ENCODE measurements around the gene RABGAP1L.
"Not testable (repeated sequence)": the region's sequence is repeated elsewhere in the genome, so short reads cannot be mapped to it uniquely, and the experiment has no call there.

The RABGAP1L gene

DNA sequence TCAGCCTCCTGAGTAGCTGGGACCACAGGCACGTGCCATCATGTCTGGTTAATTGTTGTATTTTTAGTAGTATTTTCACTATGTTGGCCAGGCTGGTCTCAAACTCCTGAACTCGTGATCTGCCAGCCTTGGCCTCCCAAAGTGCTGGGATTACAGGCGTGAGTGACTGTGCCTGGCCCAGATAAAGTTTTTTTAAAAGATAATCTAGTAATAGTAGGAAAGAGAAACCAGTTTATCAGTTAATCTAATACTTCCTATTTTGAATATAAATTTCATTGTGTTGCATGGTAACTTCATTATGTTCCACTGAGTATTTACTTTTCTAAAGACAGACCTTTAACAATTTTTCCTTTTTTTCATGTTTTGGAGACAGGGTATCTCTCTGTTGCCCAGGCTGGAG is 10.0 kb downstream of the RABGAP1L start:
- Histone ChIP-seq H3K4me2 (ENCODE audit: low read length) (peak overlapping the region; percentile 51), H3K27me3 (ENCODE audit: low read depth, low read length) (no peaks in the 10 kb centered on the region), H3K4me3 (ENCODE audit: low read length) (peak overlapping the region; percentile 15; the same call in 1 of the 2 replicates), H3K9me3 (ENCODE audit: insufficient read depth, low read length) (no peaks in the 10 kb centered on the region), H3K9ac (ENCODE audit: low read length) (no peak overlapping the region), H3K4me1 (ENCODE audit: low read length) (peaks cover 83% of the 10 kb centered on the region), H3K27ac (ENCODE audit: low read length) (no peak overlapping the region), H4K20me1 (ENCODE audit: insufficient read depth, low read length) (0 out of 2 replicates have a peak, but pooled peaks cover 8% of the 10 kb centered on the region), H3K36me3 (replicated peaks; ENCODE audit: low read depth, low read length) (peaks cover 4% of the 10 kb centered on the region), H2AFZ (ENCODE audit: low read depth, low read length) (no peak overlapping the region), H3K79me2 (ENCODE audit: low read length) (peaks cover 96% of the 10 kb centered on the region)
- TF ChIP-seq, protein P1, sequence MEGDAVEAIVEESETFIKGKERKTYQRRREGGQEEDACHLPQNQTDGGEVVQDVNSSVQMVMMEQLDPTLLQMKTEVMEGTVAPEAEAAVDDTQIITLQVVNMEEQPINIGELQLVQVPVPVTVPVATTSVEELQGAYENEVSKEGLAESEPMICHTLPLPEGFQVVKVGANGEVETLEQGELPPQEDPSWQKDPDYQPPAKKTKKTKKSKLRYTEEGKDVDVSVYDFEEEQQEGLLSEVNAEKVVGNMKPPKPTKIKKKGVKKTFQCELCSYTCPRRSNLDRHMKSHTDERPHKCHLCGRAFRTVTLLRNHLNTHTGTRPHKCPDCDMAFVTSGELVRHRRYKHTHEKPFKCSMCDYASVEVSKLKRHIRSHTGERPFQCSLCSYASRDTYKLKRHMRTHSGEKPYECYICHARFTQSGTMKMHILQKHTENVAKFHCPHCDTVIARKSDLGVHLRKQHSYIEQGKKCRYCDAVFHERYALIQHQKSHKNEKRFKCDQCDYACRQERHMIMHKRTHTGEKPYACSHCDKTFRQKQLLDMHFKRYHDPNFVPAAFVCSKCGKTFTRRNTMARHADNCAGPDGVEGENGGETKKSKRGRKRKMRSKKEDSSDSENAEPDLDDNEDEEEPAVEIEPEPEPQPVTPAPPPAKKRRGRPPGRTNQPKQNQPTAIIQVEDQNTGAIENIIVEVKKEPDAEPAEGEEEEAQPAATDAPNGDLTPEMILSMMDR (IDR thresholded peaks at IDR 0.05; ENCODE audit: low read depth, low read length), result no peak
- no peak for TF ChIP-seq EZH2phosphoT487 (IDR thresholded peaks at IDR 0.05; ENCODE audit: low read depth)

DNA sequence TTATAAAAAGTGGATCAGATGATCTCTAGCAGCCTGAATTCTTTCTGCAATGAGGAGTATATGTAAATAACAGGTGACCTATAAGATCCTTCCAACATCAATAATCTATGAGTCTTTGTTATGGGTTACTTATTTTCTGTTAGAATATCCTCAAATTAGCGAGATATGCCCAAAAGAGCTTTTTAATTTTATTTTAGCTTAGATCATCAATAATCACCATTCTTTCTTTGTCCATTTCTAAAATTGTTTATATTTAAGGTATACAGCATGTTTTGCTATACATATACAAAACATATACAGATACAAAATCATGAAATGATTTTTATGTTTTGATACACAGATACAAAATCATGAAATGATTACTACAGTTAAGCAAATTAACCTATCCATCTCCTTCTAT is 11.8 kb downstream of the RABGAP1L start:
- Histone ChIP-seq H4K20me1 (ENCODE audit: insufficient read depth, low read length) (0 out of 2 replicates have a peak, but pooled peaks cover 8% of the 10 kb centered on the region), H3K4me3 (ENCODE audit: low read length) (no peak overlapping the region), H3K36me3 (replicated peaks; ENCODE audit: low read depth, low read length) (peaks cover 19% of the 10 kb centered on the region), H3K4me2 (ENCODE audit: low read length) (peak overlapping the region; percentile 51; the same call in 1 of the 2 replicates), H2AFZ (ENCODE audit: low read depth, low read length) (no peak overlapping the region), H3K4me1 (ENCODE audit: low read length) (peaks cover 78% of the 10 kb centered on the region), H3K79me2 (ENCODE audit: low read length) (peaks cover 95% of the 10 kb centered on the region), H3K27ac (ENCODE audit: low read length) (no peak overlapping the region), H3K9me3 (ENCODE audit: insufficient read depth, low read length) (peaks cover 6% of the 10 kb centered on the region; the same call in 1 of the 2 replicates), H3K9ac (ENCODE audit: low read length) (no peak overlapping the region), H3K27me3 (ENCODE audit: low read depth, low read length) (no peaks in the 10 kb centered on the region)
- TF ChIP-seq, protein P1 (IDR thresholded peaks at IDR 0.05; ENCODE audit: low read depth, low read length), result no peak
- TF ChIP-seq EZH2phosphoT487 (IDR thresholded peaks at IDR 0.05; ENCODE audit: low read depth), result no peak

DNA sequence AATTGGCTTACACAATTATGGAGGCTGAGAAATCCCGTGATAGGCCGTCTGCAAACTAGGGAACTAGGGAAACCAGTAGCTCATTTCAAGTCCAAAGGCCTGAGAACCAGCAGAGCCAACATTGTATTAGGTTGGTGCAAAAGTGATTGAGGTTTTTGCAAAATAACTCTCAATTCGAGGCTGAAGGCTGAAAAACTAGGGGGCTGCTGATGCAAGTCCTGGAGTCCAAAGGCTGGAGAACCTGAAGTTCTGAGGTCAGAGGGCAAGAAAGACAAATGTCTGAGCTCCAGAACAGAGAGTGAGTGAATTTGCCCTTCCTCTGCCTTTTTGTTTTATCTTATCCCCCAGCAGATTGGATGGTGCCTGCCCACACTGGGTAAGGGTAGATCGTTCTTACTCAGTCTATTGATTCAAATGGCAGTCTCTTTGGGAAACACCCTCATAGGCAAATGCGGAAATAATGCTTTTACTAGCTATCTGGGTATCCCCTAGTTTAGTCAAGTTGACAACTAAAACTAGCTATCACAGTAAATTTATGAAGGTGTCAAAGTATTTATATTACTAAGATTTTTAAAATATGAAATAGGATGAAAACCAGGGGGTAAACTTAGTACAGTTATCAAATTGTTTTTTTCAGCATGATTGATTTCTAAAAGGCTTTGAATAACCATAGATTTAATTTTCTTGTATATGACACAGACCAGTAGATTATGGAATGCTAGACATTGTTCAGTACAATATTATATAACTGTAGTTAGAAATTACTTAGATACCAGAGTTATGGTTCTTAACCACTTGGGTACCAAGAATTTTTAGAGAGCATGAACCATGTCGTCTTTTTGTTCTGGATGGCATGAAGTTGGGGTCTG is 15.4 kb downstream of the RABGAP1L start:
- H3K36me3 ChIP-seq (replicated peaks; ENCODE audit: low read depth, low read length), result peaks cover 21% of the 10 kb centered on the region
- TF ChIP-seq, protein P1 (IDR thresholded peaks at IDR 0.05; ENCODE audit: low read depth, low read length), result no peak
- TF ChIP-seq EZH2phosphoT487 (IDR thresholded peaks at IDR 0.05; ENCODE audit: low read depth), result no peak
- H3K27ac ChIP-seq (ENCODE audit: low read length), result peak overlapping the region; percentile 62
- H3K4me1 ChIP-seq (ENCODE audit: low read length), result peaks cover 42% of the 10 kb centered on the region
- H3K9ac ChIP-seq (ENCODE audit: low read length), result no peak overlapping the region
- H3K27me3 ChIP-seq (ENCODE audit: low read depth, low read length), result no peaks in the 10 kb centered on the region
- peak overlapping the region; percentile 2; the same call in 1 of the 2 replicates for H3K4me3 ChIP-seq (ENCODE audit: low read length)
- H3K4me2 ChIP-seq (ENCODE audit: low read length), result peak overlapping the region; percentile 34
- peaks cover 7% of the 10 kb centered on the region; the same call in 1 of the 2 replicates for H3K9me3 ChIP-seq (ENCODE audit: insufficient read depth, low read length)
- peaks cover 9% of the 10 kb centered on the region; the same call in 1 of the 2 replicates for H4K20me1 ChIP-seq (ENCODE audit: insufficient read depth, low read length)
- no peak overlapping the region for H2AFZ ChIP-seq (ENCODE audit: low read depth, low read length)
- peaks cover 93% of the 10 kb centered on the region for H3K79me2 ChIP-seq (ENCODE audit: low read length)

DNA sequence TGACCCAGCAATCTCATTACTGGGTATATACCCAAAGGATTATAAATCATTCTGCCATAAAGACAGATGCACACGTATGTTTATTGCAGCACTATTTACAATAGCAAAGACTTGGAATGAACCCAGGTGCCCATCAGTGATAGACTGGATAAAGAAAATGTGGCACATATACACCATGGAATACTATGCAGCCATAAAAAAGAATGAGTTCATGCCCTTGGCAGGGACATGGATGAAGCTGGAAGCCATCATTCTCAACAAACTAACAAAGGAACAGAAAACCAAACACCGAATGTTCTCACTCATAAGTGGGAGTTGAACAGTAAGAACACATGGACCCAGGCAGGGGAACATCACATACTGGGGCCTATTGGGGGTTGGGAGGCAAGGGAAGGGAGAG is 19.1 kb downstream of the RABGAP1L start:
- peaks cover 94% of the 10 kb centered on the region for H3K79me2 ChIP-seq (ENCODE audit: low read length)

More for the DNA sequence above, 19.1 kb downstream of the RABGAP1L start:
- not testable (repeated sequence) for H3K4me3 ChIP-seq (ENCODE audit: low read length); H3K9me3 ChIP-seq (ENCODE audit: insufficient read depth, low read length); H3K27me3 ChIP-seq (ENCODE audit: low read depth, low read length); H3K27ac ChIP-seq (ENCODE audit: low read length); H2AFZ ChIP-seq (ENCODE audit: low read depth, low read length); H3K9ac ChIP-seq (ENCODE audit: low read length); H3K4me2 ChIP-seq (ENCODE audit: low read length)
- H3K36me3 ChIP-seq (replicated peaks; ENCODE audit: low read depth, low read length), result peaks cover 21% of the 10 kb centered on the region
- H3K4me1 ChIP-seq (ENCODE audit: low read length), result peaks cover 34% of the 10 kb centered on the region
- peaks cover 41% of the 10 kb centered on the region for H4K20me1 ChIP-seq (ENCODE audit: insufficient read depth, low read length)
